GM12801 (cell line): ENCODE data around the gene MR1.

Source experiments
- TF ChIP-seq, protein P1 (sequence below): IDR thresholded peaks from one replicate; pipeline ENCODE4 v1.5.1; 2011; ENCODE audit warnings: control low read depth; ENCODE audit not compliant: insufficient read length; ENCODE audit errors: extremely low read depth

MR1 gene

DNA sequence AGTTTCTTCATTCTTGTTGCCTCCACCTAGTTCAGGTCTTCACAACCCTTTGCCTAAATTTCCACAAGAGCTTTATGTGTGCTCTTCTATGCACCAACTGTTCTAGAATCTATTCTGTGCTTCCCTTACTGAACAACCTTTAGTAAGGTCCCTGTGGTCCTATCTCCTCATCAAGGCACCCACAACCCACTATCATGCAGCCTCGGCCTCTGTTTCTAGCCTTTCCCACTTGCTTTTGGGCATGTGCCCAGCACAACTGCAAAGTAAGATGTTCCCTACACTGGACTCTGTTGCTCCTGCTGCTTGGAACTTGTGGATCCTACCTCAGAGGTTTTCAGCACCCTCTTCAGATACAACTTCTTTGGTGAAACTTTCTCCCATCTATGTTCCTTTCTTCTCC, 52.3 kb downstream of the MR1 start:
- TF ChIP-seq, protein P1, sequence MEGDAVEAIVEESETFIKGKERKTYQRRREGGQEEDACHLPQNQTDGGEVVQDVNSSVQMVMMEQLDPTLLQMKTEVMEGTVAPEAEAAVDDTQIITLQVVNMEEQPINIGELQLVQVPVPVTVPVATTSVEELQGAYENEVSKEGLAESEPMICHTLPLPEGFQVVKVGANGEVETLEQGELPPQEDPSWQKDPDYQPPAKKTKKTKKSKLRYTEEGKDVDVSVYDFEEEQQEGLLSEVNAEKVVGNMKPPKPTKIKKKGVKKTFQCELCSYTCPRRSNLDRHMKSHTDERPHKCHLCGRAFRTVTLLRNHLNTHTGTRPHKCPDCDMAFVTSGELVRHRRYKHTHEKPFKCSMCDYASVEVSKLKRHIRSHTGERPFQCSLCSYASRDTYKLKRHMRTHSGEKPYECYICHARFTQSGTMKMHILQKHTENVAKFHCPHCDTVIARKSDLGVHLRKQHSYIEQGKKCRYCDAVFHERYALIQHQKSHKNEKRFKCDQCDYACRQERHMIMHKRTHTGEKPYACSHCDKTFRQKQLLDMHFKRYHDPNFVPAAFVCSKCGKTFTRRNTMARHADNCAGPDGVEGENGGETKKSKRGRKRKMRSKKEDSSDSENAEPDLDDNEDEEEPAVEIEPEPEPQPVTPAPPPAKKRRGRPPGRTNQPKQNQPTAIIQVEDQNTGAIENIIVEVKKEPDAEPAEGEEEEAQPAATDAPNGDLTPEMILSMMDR, result no peak

DNA sequence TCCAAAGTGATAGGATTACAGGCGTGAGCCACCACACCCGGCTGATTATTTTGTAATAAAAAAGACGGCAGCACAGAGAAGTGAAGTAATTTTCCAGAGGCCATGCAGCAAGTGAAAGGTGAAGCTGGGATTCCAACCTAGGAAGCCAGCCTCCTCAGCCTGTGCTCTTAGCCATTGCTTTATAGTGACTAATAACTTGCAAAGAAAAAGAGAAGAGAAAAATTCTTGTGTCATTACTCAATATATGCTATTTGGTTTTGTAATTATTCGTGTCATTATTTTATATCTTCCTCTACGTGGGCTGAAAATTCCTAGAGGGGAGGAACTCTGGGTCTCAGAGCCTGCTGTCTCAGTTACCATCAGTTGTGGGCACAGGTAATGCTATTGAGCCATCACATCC, 53.1 kb downstream of the MR1 start:
- TF ChIP-seq, protein P1, result no peak

DNA sequence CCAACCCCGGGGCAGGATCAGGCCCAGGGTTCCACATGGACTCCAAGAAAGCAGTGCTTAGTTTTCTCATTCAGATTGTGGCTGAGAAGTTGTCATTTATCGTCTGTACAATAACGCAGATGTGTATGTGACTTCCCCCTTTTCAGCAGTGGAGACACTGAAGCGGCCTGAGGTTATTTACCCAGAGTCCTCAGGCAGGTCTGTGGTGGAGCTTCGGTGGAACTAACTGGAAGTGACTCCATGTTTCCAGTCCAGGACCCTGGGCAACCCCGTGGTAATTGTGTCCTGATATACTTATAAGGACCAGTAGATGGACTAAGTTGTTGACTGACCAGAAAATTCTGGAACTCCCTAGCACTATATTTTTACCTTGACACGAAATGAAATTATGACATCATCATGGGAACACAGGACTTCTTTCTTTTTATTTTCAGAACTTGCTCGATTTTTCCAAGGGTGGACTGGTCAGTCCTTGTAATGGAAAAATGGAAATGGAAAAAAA, 53.7 kb downstream of the MR1 start:
- TF ChIP-seq, protein P1, result no peak

DNA sequence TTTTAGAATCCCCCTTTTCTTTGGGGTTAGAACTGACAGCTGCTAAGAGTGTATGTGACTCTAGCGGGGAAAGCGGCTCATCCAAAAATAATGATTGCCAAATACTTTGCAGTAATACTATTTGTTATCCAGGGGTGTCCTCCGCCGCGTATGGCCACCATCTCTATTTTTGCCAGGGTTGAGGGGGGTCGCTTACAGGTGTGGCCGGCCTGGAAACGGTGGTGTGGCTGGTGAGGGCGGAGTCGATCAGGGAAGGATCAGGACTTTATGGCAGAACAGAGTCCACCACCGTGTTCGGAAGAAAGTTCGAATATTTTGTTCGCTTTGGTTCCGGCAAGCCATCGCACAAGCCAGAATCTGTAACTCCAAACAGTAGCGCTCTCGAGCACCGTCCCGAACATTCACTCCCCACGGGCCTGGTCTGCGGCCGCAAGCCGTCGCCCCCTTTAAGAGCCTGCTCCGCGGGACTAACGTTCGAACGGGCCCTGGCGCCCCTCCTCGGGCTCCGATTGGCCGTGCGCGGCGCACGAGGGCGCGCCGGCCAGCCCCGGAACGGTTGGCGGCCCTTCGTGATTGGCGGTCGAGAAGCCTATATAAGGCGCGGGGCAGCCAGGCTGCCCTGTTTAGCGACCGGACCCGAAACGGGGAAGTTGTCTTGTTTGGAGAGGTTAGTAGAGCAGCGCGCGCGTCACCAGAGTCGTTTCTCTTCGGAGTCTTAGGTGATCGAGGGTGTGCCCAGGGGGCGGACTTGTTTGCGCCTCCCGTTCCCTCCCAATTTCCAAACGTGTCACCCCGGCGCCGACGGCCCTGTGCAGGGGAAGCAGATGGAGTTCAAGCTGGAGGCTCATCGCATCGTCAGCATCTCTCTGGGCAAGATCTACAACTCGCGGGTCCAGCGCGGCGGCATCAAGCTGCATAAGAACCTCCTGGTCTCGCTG, 54.6 kb downstream of the MR1 start, which contains the start of gene IER5:
Gene IER5 (plus strand): TSS at position 622 of the 938 bp plus-strand sequence. CDS start 203 bp downstream, at position 825.
- TF ChIP-seq, protein P1, result no peak

DNA sequence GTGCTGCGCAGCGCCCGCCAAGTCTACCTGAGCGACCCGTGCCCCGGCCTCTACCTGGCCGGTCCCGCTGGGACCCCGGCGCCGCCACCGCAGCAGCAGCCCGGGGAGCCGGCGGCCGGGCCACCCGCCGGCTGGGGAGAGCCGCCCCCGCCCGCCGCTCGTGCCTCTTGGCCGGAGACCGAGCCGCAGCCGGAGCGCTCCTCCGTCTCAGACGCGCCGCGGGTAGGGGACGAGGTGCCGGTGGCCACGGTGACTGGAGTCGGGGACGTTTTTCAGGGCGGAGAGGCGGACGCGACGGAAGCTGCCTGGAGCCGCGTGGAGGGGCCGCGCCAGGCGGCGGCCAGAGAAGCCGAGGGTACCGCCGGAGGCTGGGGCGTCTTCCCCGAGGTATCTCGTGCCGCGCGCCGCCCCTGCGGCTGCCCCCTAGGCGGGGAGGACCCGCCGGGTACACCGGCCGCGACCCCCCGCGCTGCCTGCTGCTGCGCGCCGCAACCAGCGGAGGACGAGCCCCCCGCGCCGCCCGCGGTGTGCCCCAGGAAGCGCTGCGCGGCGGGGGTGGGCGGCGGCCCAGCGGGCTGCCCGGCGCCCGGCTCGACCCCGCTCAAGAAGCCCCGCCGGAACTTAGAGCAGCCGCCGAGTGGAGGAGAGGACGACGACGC, 55.4 kb downstream of the MR1 start:
- TF ChIP-seq, protein P1, result no peak

DNA sequence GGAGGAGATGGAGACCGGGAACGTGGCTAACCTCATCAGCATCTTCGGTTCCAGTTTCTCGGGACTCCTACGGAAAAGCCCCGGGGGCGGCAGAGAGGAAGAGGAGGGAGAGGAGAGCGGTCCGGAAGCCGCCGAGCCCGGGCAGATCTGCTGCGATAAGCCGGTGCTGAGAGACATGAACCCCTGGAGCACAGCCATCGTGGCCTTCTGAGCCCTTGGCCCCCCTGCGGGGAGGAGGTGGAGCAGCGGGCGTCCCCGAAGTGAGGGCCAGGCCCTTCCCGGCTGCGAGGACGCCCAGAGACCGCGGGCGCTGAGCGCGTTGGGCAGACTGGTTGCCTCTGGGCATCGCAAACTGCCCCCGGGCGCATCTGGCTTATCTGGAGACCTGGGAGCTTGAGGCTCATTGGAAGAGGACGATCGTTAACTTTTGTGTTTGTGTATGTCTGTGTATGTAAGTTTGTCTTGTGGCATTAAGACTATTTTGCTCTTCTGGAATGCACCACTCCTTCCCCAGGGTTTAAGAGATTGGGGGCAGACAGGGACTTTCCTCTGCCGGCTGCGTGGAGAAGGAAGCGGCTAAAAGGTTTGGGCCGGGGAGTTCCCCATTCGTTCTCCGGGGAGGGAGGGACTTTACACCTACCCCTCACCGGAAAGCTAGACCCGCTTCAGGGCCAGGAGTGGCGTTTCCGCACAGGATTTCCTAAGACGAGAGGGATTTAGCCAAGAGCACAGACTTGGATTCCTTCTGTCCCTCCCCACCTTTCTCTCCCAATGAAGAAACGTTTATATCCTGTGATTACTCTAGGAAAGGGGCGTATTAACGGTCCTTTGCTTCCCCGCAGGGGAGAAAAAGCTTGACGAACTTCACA, 56.1 kb downstream of the MR1 start:
- TF ChIP-seq, protein P1, result no peak
